ENCODE results near the gene GUCD1.
"Not testable (repeated sequence)": the region's sequence is repeated elsewhere in the genome, so short reads cannot be mapped to it uniquely, and the experiment has no call there.

GUCD1 gene

GRCh38 chr22:24554313-24555164 is at the start of gene GUCD1:
GUCD1 (minus strand) TSS chr22:24555138; CDS start chr22:24554991, 147 bp downstream.
- TF ChIP-seq CTCF (IDR thresholded peaks at IDR 0.05; ENCODE audit: insufficient read depth, low read depth, low read length, missing control alignments): no peak
- H3K4me3 ChIP-seq (ENCODE audit: low read length): peak within 1 kb of the TSS; percentile 100
- peak; percentile 27 for DNase-seq (ENCODE audit: low read depth)

GRCh38 chr22:24603770-24604629 is 49.1 kb upstream of the GUCD1 start:
- DNase-seq (ENCODE audit: low read depth); H3K4me3 ChIP-seq (ENCODE audit: low read length): not testable (repeated sequence)

GRCh38 chr22:24602847-24603769 is 48.2 kb upstream of the GUCD1 start, which contains the start of gene GGT1:
GGT1 (plus strand) TSS chr22:24603193; CDS start chr22:24611082, 7,889 bp downstream.
- peak within 1 kb of the TSS; percentile 18 for H3K4me3 ChIP-seq (ENCODE audit: low read length)
- not testable (repeated sequence) for DNase-seq (ENCODE audit: low read depth)

- not testable (repeated sequence) for H3K4me3 ChIP-seq (ENCODE audit: low read length); DNase-seq (ENCODE audit: low read depth)
These were observed 47.3 kb upstream of the GUCD1 start for GRCh38 chr22:24602105-24602749.

GRCh38 chr22:24601217-24602104 is 46.5 kb upstream of the GUCD1 start:
- H3K4me3 ChIP-seq (ENCODE audit: low read length): no peak overlapping the region
- no peak for DNase-seq (ENCODE audit: low read depth)
- TF ChIP-seq CTCF (IDR thresholded peaks at IDR 0.05; ENCODE audit: insufficient read depth, low read depth, low read length, missing control alignments): no peak

GRCh38 chr22:24599958-24600715 is 45.2 kb upstream of the GUCD1 start:
- not testable (repeated sequence) for H3K4me3 ChIP-seq (ENCODE audit: low read length)
- peak; percentile 45 for DNase-seq (ENCODE audit: low read depth)

GRCh38 chr22:24599514-24599913 is 44.6 kb upstream of the GUCD1 start:
- H3K4me3 ChIP-seq (ENCODE audit: low read length): no peak overlapping the region
- DNase-seq (ENCODE audit: low read depth): peak; percentile 58
- peak; percentile 27 for TF ChIP-seq CTCF (IDR thresholded peaks at IDR 0.05; ENCODE audit: insufficient read depth, low read depth, low read length, missing control alignments)

GRCh38 chr22:24597076-24597475 is 42.1 kb upstream of the GUCD1 start:
- not testable (repeated sequence) for DNase-seq (ENCODE audit: low read depth); H3K4me3 ChIP-seq (ENCODE audit: low read length)

All from epithelial cell of esophagus (primary cell).